Measurements from ENCODE around the gene PHF2. TPM values are rescaled to one million over a fixed set of nuclear protein-coding genes. Genes with fewer than 3 reads are reported as not detected.

PHF2 gene
- total RNA-seq, 1 experiment from 2014 or later, result 18.9 TPM

- POLR2A ChIA-PET, result no interaction called here
- CTCF ChIA-PET, result interaction anchor here (0.5 to 4.8 kb wide), 4 partner anchors 26 to 528 kb away, joined by 3 to 45 read pairs (median 6); no protein-coding TSS in a partner anchor
- DNase-seq (ENCODE audit: unreplicated experiment), result no peak
- no peak overlapping the region for H3K4me3 Mint-ChIP-seq (ENCODE audit: unreplicated experiment)
- intact Hi-C loops (cut with micrococcal nuclease), result loop anchor here (10.0 kb wide), 1 partner anchor 921 kb away; no protein-coding TSS in a partner anchor
- H3K27ac Mint-ChIP-seq (ENCODE audit: low read depth, unreplicated experiment), result no peak overlapping the region
- H3K27me3 Mint-ChIP-seq (ENCODE audit: insufficient read depth, unreplicated experiment), result no peaks in the 10 kb centered on the region
- no TSS peak for BruUV-seq (replicated peaks)
- TF ChIP-seq CTCF (IDR thresholded peaks at IDR 0.05; ENCODE audit: unreplicated experiment), result no peak
- H3K9me3 Mint-ChIP-seq (ENCODE audit: unreplicated experiment), result no peaks in the 10 kb centered on the region
- no peaks in the 10 kb centered on the region for H3K36me3 Mint-ChIP-seq (ENCODE audit: insufficient read depth, unreplicated experiment)
- H3K4me1 Mint-ChIP-seq (ENCODE audit: insufficient read depth, unreplicated experiment), result peaks cover 8% of the 10 kb centered on the region
These were observed 107.9 kb downstream of the PHF2 start for GRCh38 chr9:93684161-93684765.

DNA sequence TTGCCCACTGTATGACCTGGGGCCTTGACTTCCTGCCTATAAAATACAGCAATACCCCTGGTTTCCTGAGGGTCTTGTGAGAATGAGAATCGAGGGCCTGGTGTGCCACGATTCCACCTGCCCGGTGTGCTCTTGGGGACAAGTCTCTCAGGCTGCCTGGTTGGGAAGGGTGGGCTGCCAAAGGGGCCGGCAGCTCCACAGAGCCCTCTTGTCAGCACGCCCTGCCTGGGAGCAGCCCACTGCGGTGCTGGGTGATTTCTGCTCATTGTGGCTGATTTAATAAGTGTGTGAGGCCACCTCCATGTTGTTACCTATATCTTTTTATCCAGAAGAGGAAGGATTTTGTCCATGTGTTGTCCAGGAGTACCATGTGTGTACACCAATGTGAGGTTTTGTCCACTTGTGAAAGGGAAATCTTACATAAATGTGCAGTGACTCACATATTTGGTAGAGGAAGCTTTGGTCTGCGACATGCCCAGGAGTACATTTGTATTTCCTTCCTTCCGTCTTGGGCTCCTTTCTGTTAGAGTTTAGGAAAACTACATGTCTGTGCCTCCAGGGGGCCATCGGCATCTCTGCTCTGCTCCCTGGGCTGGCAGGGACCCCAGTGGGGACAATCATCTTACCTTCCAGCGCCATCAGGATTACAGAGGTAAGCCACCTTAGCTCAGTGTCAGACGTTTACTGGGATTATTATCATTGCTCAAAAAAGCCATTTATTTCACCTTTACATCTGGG lies 108.6 kb downstream of the PHF2 start:
- Mint-ChIP-seq H3K36me3 (ENCODE audit: insufficient read depth, unreplicated experiment) (no peaks in the 10 kb centered on the region), H3K9me3 (ENCODE audit: unreplicated experiment) (no peaks in the 10 kb centered on the region), H3K27ac (ENCODE audit: low read depth, unreplicated experiment) (no peak overlapping the region), H3K4me1 (ENCODE audit: insufficient read depth, unreplicated experiment) (peaks cover 8% of the 10 kb centered on the region), H3K4me3 (ENCODE audit: unreplicated experiment) (no peak overlapping the region), H3K27me3 (ENCODE audit: insufficient read depth, unreplicated experiment) (no peaks in the 10 kb centered on the region)
- peak; percentile 10 for TF ChIP-seq CTCF (IDR thresholded peaks at IDR 0.05; ENCODE audit: unreplicated experiment)
- DNase-seq (ENCODE audit: unreplicated experiment), result no peak
- ChIA-PET POLR2A (no interaction called here), CTCF (interaction anchor here (1.5 to 4.8 kb wide), 3 partner anchors 278 to 528 kb away, joined by 3 to 45 read pairs (median 9); no protein-coding TSS in a partner anchor)
- no TSS peak for BruUV-seq (replicated peaks)
- intact Hi-C loops (cut with micrococcal nuclease), result loop anchor here (10.0 kb wide), 1 partner anchor 920 kb away; no protein-coding TSS in a partner anchor

DNA sequence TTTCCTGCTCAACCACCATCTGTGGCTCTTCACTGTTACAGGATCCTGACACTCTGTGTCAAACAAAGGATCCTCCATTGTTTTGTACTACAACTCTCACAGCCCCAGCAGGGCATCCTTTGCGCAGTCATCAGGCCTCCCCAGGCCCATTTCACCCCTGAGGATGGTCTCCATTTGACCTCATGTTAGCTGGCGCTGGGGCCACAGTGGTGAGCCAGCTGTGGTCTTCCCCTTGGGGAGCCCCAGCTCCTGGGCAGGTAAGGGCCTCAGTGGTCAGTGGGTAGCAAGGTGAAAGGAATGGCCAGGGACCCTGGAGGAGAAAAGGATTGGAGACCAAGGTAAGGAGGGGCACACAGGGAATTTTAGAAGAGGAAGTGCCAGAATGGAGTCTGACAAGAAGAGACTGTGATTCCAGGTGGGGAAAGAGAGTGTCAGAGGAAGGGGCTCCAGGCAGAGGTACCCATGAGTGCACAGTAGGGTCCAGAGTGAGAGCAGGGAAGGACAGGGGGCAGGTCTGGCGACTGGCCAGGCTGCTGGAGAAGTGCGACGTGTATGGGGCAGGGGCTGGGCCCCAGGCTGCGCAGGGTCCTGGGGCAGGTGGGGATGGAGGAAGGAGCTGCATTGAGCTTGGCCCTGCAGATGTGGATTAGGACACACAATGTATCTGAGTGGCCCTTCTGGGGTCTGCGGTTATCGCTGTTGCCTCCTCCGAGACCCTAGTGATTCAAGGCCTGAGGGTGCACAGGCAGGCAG lies 109.9 kb downstream of the PHF2 start:
- peaks cover 8% of the 10 kb centered on the region for H3K4me1 Mint-ChIP-seq (ENCODE audit: insufficient read depth, unreplicated experiment)
- no peak for TF ChIP-seq CTCF (IDR thresholded peaks at IDR 0.05; ENCODE audit: unreplicated experiment)
- DNase-seq (ENCODE audit: unreplicated experiment), result no peak
- CTCF ChIA-PET, result interaction anchor here (0.6 to 1.7 kb wide), 3 partner anchors 277 to 328 kb away, joined by 3 to 9 read pairs (median 4); no protein-coding TSS in a partner anchor
- no peaks in the 10 kb centered on the region for H3K27me3 Mint-ChIP-seq (ENCODE audit: insufficient read depth, unreplicated experiment)
- H3K27ac Mint-ChIP-seq (ENCODE audit: low read depth, unreplicated experiment), result no peak overlapping the region
- POLR2A ChIA-PET, result no interaction called here
- H3K4me3 Mint-ChIP-seq (ENCODE audit: unreplicated experiment), result no peak overlapping the region
- H3K36me3 Mint-ChIP-seq (ENCODE audit: insufficient read depth, unreplicated experiment), result no peaks in the 10 kb centered on the region
- intact Hi-C loops (cut with micrococcal nuclease), result loop anchor here (10.0 kb wide), 1 partner anchor 918 kb away; no protein-coding TSS in a partner anchor
- peaks cover 10% of the 10 kb centered on the region for H3K9me3 Mint-ChIP-seq (ENCODE audit: unreplicated experiment)
- BruUV-seq (replicated peaks), result no TSS peak

DNA sequence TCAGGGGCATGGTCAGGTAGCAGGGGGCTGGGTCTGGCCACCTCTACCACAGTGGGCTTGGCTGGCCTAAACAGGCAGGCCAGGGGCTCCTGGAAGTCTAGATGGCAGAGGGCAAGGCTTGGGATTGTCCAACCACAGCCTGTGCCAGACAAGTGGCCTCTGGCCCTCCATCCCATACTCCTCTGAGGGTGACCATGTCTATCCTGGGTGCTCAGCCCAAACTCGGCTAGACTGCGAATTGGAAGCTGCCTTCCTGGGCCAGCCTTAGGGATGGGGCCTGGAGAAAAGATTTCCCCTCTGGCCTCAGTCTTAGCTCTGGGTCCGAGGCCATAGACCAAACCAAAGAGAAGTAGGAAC lies 110.5 kb downstream of the PHF2 start:
- Mint-ChIP-seq H3K27ac (ENCODE audit: low read depth, unreplicated experiment) (no peak overlapping the region), H3K9me3 (ENCODE audit: unreplicated experiment) (peaks cover 13% of the 10 kb centered on the region), H3K27me3 (ENCODE audit: insufficient read depth, unreplicated experiment) (peaks cover 1% of the 10 kb centered on the region), H3K4me1 (ENCODE audit: insufficient read depth, unreplicated experiment) (peaks cover 7% of the 10 kb centered on the region), H3K36me3 (ENCODE audit: insufficient read depth, unreplicated experiment) (no peaks in the 10 kb centered on the region), H3K4me3 (ENCODE audit: unreplicated experiment) (no peak overlapping the region)
- CTCF ChIA-PET, result interaction anchor here (0.7 kb wide), 1 partner anchor 149 kb away, joined by 3 read pairs; no protein-coding TSS in a partner anchor
- POLR2A ChIA-PET, result no interaction called here
- BruUV-seq (replicated peaks), result no TSS peak
- no peak for TF ChIP-seq CTCF (IDR thresholded peaks at IDR 0.05; ENCODE audit: unreplicated experiment)
- intact Hi-C loops (cut with micrococcal nuclease), result loop anchor here (10.0 kb wide), 1 partner anchor 918 kb away; no protein-coding TSS in a partner anchor
- DNase-seq (ENCODE audit: unreplicated experiment), result no peak

All from MCF 10A (cell line).